Kidney (tissue), 14 donors: ENCODE data around the gene KRT84. TPM values are rescaled to one million over a fixed set of nuclear protein-coding genes. Genes with fewer than 3 reads are reported as not detected.

ENCODE experiments used
- DNase-seq, 5 donors: peaks; one replicate each; pipeline ENCODE4 v3.0.0-alpha.2; 2013 to 2020
- FAIRE-seq: peaks from 2 replicates; lab custom pipeline; 2012; peaks lifted over from hg19 to GRCh38; lab: Jason Lieb, UNC
- H3K27ac ChIP-seq, 2 donors: one replicate each; pipeline ENCODE4 v1.7.0; 2013; ENCODE audit warnings: low read depth in 2 of 2, low read length in 2 of 2, inconsistent platforms in 1 of 2
- H3K27me3 ChIP-seq: one replicate; pipeline ENCODE4 v1.7.1; 2013; ENCODE audit warnings: low read length, inconsistent platforms; ENCODE audit not compliant: control insufficient read depth, insufficient read depth
- H3K36me3 ChIP-seq, 3 donors: one replicate each; pipeline versions ENCODE4 v1.7.0 to v1.7.1; 2013; ENCODE audit warnings: low read length in 3 of 3, control low read depth in 1 of 3, inconsistent platforms in 1 of 3; ENCODE audit not compliant: insufficient read depth in 3 of 3, control insufficient read depth in 2 of 3
- H3K4me1 ChIP-seq, 3 donors: one replicate each; pipeline versions ENCODE4 v1.7.0 to v1.7.1; 2013; ENCODE audit warnings: low read length in 3 of 3, inconsistent platforms in 1 of 3, low read depth in 1 of 3; ENCODE audit not compliant: control insufficient read depth in 2 of 3, insufficient read depth in 2 of 3
- H3K4me3 ChIP-seq, 3 donors: one replicate each; pipeline versions ENCODE4 v1.7.0 to v1.8.1; 2013; ENCODE audit warnings: low read length in 3 of 3, control low read depth in 1 of 3, inconsistent platforms in 1 of 3
- H3K9ac ChIP-seq, 3 donors: one replicate each; pipeline versions ENCODE4 v1.7.0 to v1.7.1; 2013; ENCODE audit warnings: low read length in 3 of 3, control low read depth in 1 of 3, inconsistent platforms in 1 of 3
- H3K9me3 ChIP-seq, 3 donors: one replicate each; pipeline versions ENCODE4 v1.7.0 to v1.7.1; 2013; ENCODE audit warnings: low read length in 3 of 3, control low read depth in 1 of 3, inconsistent platforms in 1 of 3; ENCODE audit not compliant: control insufficient read depth in 2 of 3, insufficient read depth in 1 of 3
- CTCF ChIP-seq: IDR thresholded peaks from 3 replicates; pipeline ENCODE4 v1.5.1; 2012; ENCODE audit warnings: mild to moderate bottlenecking, moderate library complexity, borderline replicate concordance; ENCODE audit not compliant: insufficient read depth; ENCODE audit errors: extremely low read depth
- intact Hi-C: fragments of 100-400 bp; cut with DNase I; formaldehyde crosslinking; loops from one replicate; pipeline ENCODE4 v1.11.1; 2022
- polyA plus RNA-seq: library from polyadenylated mRNA; stranded (reverse); fragments of 350-450 nt; fragmentation: Illumina TruSeq; extraction: RNeasy Lipid Tissue Mini Kit (QIAGEN cat#74804); gene quantifications from one replicate; pipeline ENCODE4 v1.2.3, GENCODE V29; 2014; ENCODE audit warnings: low read depth, low replicate concordance; ENCODE audit not compliant: insufficient read depth
- total RNA-seq: library from RNA; stranded (reverse); fragmentation: NEBNext Ultra II Directional; extraction: Animal tissue kit (Norgen Biotek cat#: 25700); gene quantifications from one replicate; pipeline ENCODE4 v1.2.1, GENCODE V29; 2021
- donor health status: control.
- donor health status: control.
- donor health status: control.
- donor health status: control.
- donor health status: control.
- donor health status: DM: yes; HTN: yes; CAD: no.
- donor health status: Normal renal cell carcinoma (clear cell type).

Gene KRT84
- total and polyA plus RNA-seq, 2 donors from 2014 or later: not detected

DNA sequence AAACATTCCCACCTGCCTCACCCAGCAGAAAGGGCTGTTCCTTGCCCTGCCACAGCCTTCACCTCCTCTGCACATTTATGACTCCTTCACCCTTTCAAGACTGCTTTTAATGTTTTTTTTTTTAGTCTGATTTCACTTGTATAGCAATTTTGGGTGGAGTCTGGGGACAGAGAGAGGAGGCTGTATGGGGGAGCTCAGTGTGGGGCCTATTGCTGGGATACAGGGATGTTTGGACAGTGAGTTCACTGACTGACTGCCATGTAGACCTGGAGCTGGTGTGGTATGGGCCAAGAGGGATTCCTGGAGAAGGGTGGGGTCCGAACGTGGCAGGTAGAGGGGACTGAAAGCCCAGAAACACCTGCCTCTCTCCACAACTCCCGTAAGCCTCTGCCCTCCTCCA is 16.2 kb downstream of the KRT84 start:
- no peaks in the 10 kb centered on the region for H3K27me3 ChIP-seq
- intact Hi-C loops: no loop called here
- FAIRE-seq (no peak), DNase-seq (no peak)
- H3K4me3 ChIP-seq: no peak overlapping the region
- no peak overlapping the region for H3K27ac ChIP-seq
- TF ChIP-seq CTCF: no peak
- no peak overlapping the region for H3K9ac ChIP-seq
- H3K9me3 ChIP-seq: peaks cover 0 to 3% (median 0%) of the 10 kb centered on the region in 3 donors
- H3K36me3 ChIP-seq: no peaks in the 10 kb centered on the region
- peaks cover 0 to 11% (median 10%) of the 10 kb centered on the region in 3 donors for H3K4me1 ChIP-seq

DNA sequence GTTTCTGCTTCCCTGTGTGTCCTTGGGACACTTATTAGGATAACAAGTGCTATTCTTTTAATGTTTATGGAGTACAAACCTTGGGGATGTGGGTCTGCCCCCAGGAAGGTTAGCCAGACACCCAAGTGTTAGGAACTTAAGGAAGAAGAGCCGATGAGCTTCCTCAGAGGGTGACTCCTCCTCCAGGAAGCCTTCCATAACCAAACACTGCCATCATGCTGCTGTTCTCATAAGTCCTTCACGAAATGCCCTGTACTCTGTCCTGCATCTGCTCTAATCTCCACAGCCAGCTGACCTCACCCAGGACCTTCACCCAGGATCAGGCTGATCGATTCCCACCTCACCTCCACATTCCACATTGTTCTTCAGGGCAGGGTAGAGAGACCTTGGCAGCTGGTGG is 16.9 kb downstream of the KRT84 start:
- no peak overlapping the region for H3K27ac ChIP-seq
- no peaks in the 10 kb centered on the region for H3K36me3 ChIP-seq
- no peaks in the 10 kb centered on the region for H3K27me3 ChIP-seq
- no peak overlapping the region for H3K4me3 ChIP-seq
- intact Hi-C loops: no loop called here
- no peak overlapping the region for H3K9ac ChIP-seq
- DNase-seq (no peak), FAIRE-seq (no peak)
- TF ChIP-seq CTCF: no peak
- H3K4me1 ChIP-seq: peaks cover 0 to 12% (median 11%) of the 10 kb centered on the region in 3 donors
- H3K9me3 ChIP-seq: no peaks in the 10 kb centered on the region

- Histone ChIP-seq H3K9ac (no peak overlapping the region), H3K9me3 (no peaks in the 10 kb centered on the region), H3K27me3 (no peaks in the 10 kb centered on the region), H3K4me1 (peaks cover 0 to 12% (median 11%) of the 10 kb centered on the region in 3 donors), H3K27ac (no peak overlapping the region), H3K36me3 (no peaks in the 10 kb centered on the region), H3K4me3 (no peak overlapping the region)
- TF ChIP-seq CTCF: no peak
- intact Hi-C loops: no loop called here
- no peak for DNase-seq
- no peak for FAIRE-seq
These were observed 17.6 kb downstream of the KRT84 start for GRCh38 chr12:52367876-52368275.
